CD4-positive, CD25-positive, alpha-beta regulatory T cell (primary cell): ENCODE data around the gene KLRC4. TPM values are rescaled to one million over a fixed set of nuclear protein-coding genes. Genes with fewer than 3 reads are reported as not detected.

Source experiments
- ATAC-seq, 2 donors: fragments of 150-1000 bp; cut with Tn5 transposase; one replicate each; pipeline ENCODE4 v1.10.0; 2021; ENCODE audit warnings: low read depth in 2 of 2, moderate number of reproducible peaks in 2 of 2, moderate library complexity in 1 of 2
- DNase-seq, 3 donors: peaks; one replicate each; pipeline versions ENCODE4 v3.0.0 to v3.0.0-alpha.2; 2012 to 2022; ENCODE audit warnings: mixed read lengths in 1 of 3
- H3K27ac ChIP-seq: one replicate; pipeline ENCODE4 v1.7.0; 2013; ENCODE audit warnings: mild to moderate bottlenecking, low read length; ENCODE audit not compliant: insufficient read depth, poor library complexity, severe bottlenecking
- H3K27me3 ChIP-seq: one replicate; pipeline ENCODE4 v1.7.0; 2013; ENCODE audit warnings: low read length; ENCODE audit not compliant: control insufficient read depth, insufficient read depth
- H3K36me3 ChIP-seq: one replicate; pipeline ENCODE4 v1.7.0; 2013; ENCODE audit warnings: mild to moderate bottlenecking, low read length, moderate library complexity; ENCODE audit not compliant: control insufficient read depth, insufficient read depth
- H3K4me1 ChIP-seq: 2 replicates; pipeline ENCODE4 v1.7.0; 2013; ENCODE audit warnings: mild to moderate bottlenecking, low read length; ENCODE audit not compliant: insufficient read depth, control insufficient read depth, poor library complexity, severe bottlenecking
- H3K4me3 ChIP-seq: one replicate; pipeline ENCODE4 v1.7.0; 2013; ENCODE audit warnings: low read depth, mild to moderate bottlenecking, low read length, moderate library complexity
- H3K9me3 ChIP-seq, 2 experiments: 1 replicate in 1 of 2; 2 replicates in 1 of 2; pipeline ENCODE4 v1.7.0; 2013; ENCODE audit warnings: low read length in 2 of 2, mild to moderate bottlenecking in 1 of 2, moderate library complexity in 1 of 2; ENCODE audit not compliant: control insufficient read depth in 2 of 2
- H3K27ac Mint-ChIP-seq, 3 donors: one replicate each; pipeline ENCODE4 v1.8.0; 2020 to 2022; ENCODE audit warnings: mild to moderate bottlenecking in 3 of 3, mixed read lengths in 3 of 3, moderate library complexity in 2 of 3
- H3K27me3 Mint-ChIP-seq: one replicate; pipeline ENCODE4 v1.8.0; 2022; ENCODE audit warnings: mild to moderate bottlenecking, mixed read lengths
- H3K36me3 Mint-ChIP-seq: one replicate; pipeline ENCODE4 v1.8.0; 2020; ENCODE audit warnings: mixed read lengths
- H3K4me1 Mint-ChIP-seq, 4 donors: one replicate each; pipeline ENCODE4 v1.8.0; 2020 to 2022; ENCODE audit warnings: mixed read lengths in 4 of 4, mild to moderate bottlenecking in 1 of 4
- H3K4me3 Mint-ChIP-seq, 4 donors: one replicate each; pipeline ENCODE4 v1.8.0; 2020 to 2022; ENCODE audit warnings: mild to moderate bottlenecking in 4 of 4, mixed read lengths in 4 of 4, moderate library complexity in 3 of 4
- H3K9me3 Mint-ChIP-seq, 7 donors: one replicate each; pipeline ENCODE4 v1.8.0; 2020 to 2022; ENCODE audit warnings: mixed read lengths in 7 of 7, mild to moderate bottlenecking in 3 of 7, moderate library complexity in 2 of 7
- polyA plus RNA-seq, 4 donors: library from polyadenylated mRNA; unstranded; fragments of 300-500 nt; fragmentation: Illumina TruSeq; gene quantifications; one replicate each; pipeline ENCODE4 v1.2.3, GENCODE V29; 2021
- total RNA-seq: library from RNA; stranded (reverse); gene quantifications from one replicate; pipeline ENCODE4 v1.2.3, GENCODE V29; 2022

KLRC4 gene
- total and polyA plus RNA-seq, 5 donors from 2014 or later, result not detected

- H3K27me3 ChIP-seq, result peaks cover 4% of the 10 kb centered on the region
- peak overlapping the region; percentile 99 for H3K4me3 ChIP-seq
- H3K36me3 ChIP-seq, result no peaks in the 10 kb centered on the region
- no peak for DNase-seq
- peaks cover 0 to 2% (median under 1%) of the 10 kb centered on the region in 4 donors for H3K4me1 Mint-ChIP-seq
- peaks cover 0 to 4% (median 0%) of the 10 kb centered on the region in 7 donors for H3K9me3 Mint-ChIP-seq
- no peak for ATAC-seq
- peak overlapping the region; percentile 74 for H3K27ac ChIP-seq
- peaks cover 8% of the 10 kb centered on the region for H3K27me3 Mint-ChIP-seq
- H3K4me3 Mint-ChIP-seq, result no peak overlapping the region
- peaks cover 4% of the 10 kb centered on the region for H3K36me3 Mint-ChIP-seq
- no peaks in the 10 kb centered on the region for H3K9me3 ChIP-seq
- peaks cover 10% of the 10 kb centered on the region for H3K4me1 ChIP-seq
- H3K27ac Mint-ChIP-seq, result no peak overlapping the region
Measured at GRCh38 chr12:10365696-10366405, 43.7 kb downstream of the KLRC4 start.

GRCh38 chr12:10364815-10365622, 44.5 kb downstream of the KLRC4 start:
- H3K27ac Mint-ChIP-seq, result no peak overlapping the region
- peak; percentile 45 to 89 (median 78) for DNase-seq
- H3K4me3 Mint-ChIP-seq, result no peak overlapping the region
- Histone ChIP-seq H3K36me3 (no peaks in the 10 kb centered on the region), H3K27ac (peak overlapping the region; percentile 74), H3K4me1 (peaks cover 10% of the 10 kb centered on the region), H3K27me3 (no peaks in the 10 kb centered on the region), H3K4me3 (peak overlapping the region; percentile 99), H3K9me3 (no peaks in the 10 kb centered on the region)
- ATAC-seq, result peak; percentile 82 to 84
- peaks cover 0 to 2% (median under 1%) of the 10 kb centered on the region in 4 donors for H3K4me1 Mint-ChIP-seq
- peaks cover 4% of the 10 kb centered on the region for H3K36me3 Mint-ChIP-seq
- H3K27me3 Mint-ChIP-seq, result peaks cover 8% of the 10 kb centered on the region
- peaks cover 0 to 4% (median 0%) of the 10 kb centered on the region in 7 donors for H3K9me3 Mint-ChIP-seq

GRCh38 chr12:10363914-10364814, 45.4 kb downstream of the KLRC4 start:
- Mint-ChIP-seq H3K27ac (no peak overlapping the region), H3K27me3 (peaks cover 9% of the 10 kb centered on the region), H3K9me3 (peaks cover 0 to 4% (median 0%) of the 10 kb centered on the region in 7 donors), H3K4me1 (peaks cover 0 to 2% (median under 1%) of the 10 kb centered on the region in 4 donors), H3K4me3 (no peak overlapping the region), H3K36me3 (peaks cover 4% of the 10 kb centered on the region)
- H3K9me3 ChIP-seq, result no peaks in the 10 kb centered on the region
- H3K27ac ChIP-seq, result peak overlapping the region; percentile 74
- peak in 1 of 3 donors; percentile 45 for DNase-seq
- H3K36me3 ChIP-seq, result no peaks in the 10 kb centered on the region
- peak overlapping the region; percentile 99 for H3K4me3 ChIP-seq
- peak; percentile 36 to 52 for ATAC-seq
- no peaks in the 10 kb centered on the region for H3K27me3 ChIP-seq
- peaks cover 10% of the 10 kb centered on the region for H3K4me1 ChIP-seq

- Mint-ChIP-seq H3K27me3 (peaks cover 11% of the 10 kb centered on the region), H3K4me3 (no peak overlapping the region), H3K9me3 (peaks cover 0 to 4% (median 0%) of the 10 kb centered on the region in 7 donors), H3K36me3 (peaks cover 4% of the 10 kb centered on the region), H3K27ac (no peak overlapping the region), H3K4me1 (peaks cover 0 to 2% (median 0%) of the 10 kb centered on the region in 4 donors)
- DNase-seq, result no peak
- Histone ChIP-seq H3K4me1 (peaks cover 10% of the 10 kb centered on the region), H3K27me3 (no peaks in the 10 kb centered on the region), H3K9me3 (no peaks in the 10 kb centered on the region), H3K36me3 (no peaks in the 10 kb centered on the region), H3K4me3 (no peak overlapping the region), H3K27ac (no peak overlapping the region)
- ATAC-seq, result no peak
Measured at GRCh38 chr12:10363658-10363913, 46.0 kb downstream of the KLRC4 start.

GRCh38 chr12:10362828-10363657, 46.5 kb downstream of the KLRC4 start:
- H3K4me1 ChIP-seq, result peaks cover 10% of the 10 kb centered on the region
- peak overlapping the region in 3 of 4 donors; percentile 10 to 29 (median 29) for H3K4me3 Mint-ChIP-seq
- no peak overlapping the region for H3K27ac ChIP-seq
- H3K9me3 ChIP-seq, result no peaks in the 10 kb centered on the region
- ATAC-seq (no peak), DNase-seq (no peak)
- H3K36me3 Mint-ChIP-seq, result peaks cover 2% of the 10 kb centered on the region
- H3K9me3 Mint-ChIP-seq, result peaks cover 0 to 2% (median 0%) of the 10 kb centered on the region in 7 donors
- peaks cover 11% of the 10 kb centered on the region for H3K27me3 Mint-ChIP-seq
- no peaks in the 10 kb centered on the region for H3K36me3 ChIP-seq
- H3K27me3 ChIP-seq, result no peaks in the 10 kb centered on the region
- H3K4me3 ChIP-seq, result no peak overlapping the region
- peak overlapping the region; percentile 26 to 67 (median 56) for H3K27ac Mint-ChIP-seq
- H3K4me1 Mint-ChIP-seq, result no peaks in the 10 kb centered on the region

GRCh38 chr12:10362325-10362724, 47.2 kb downstream of the KLRC4 start:
- DNase-seq (no peak), ATAC-seq (no peak)
- Mint-ChIP-seq H3K27me3 (peaks cover 15% of the 10 kb centered on the region), H3K27ac (peak overlapping the region in 1 of 3 donors; percentile 26), H3K9me3 (no peaks in the 10 kb centered on the region), H3K36me3 (no peaks in the 10 kb centered on the region), H3K4me1 (no peaks in the 10 kb centered on the region), H3K4me3 (peak overlapping the region in 1 of 4 donors; percentile 10)
- H3K27ac ChIP-seq, result no peak overlapping the region
- H3K4me1 ChIP-seq, result peaks cover 10% of the 10 kb centered on the region
- no peaks in the 10 kb centered on the region for H3K9me3 ChIP-seq
- H3K27me3 ChIP-seq, result no peaks in the 10 kb centered on the region
- no peaks in the 10 kb centered on the region for H3K36me3 ChIP-seq
- H3K4me3 ChIP-seq, result no peak overlapping the region

- Histone ChIP-seq H3K27ac (no peak overlapping the region), H3K27me3 (no peaks in the 10 kb centered on the region)
Measured at GRCh38 chr12:10361622-10362021, 47.9 kb downstream of the KLRC4 start.

More at GRCh38 chr12:10361622-10362021, 47.9 kb downstream of the KLRC4 start:
- Mint-ChIP-seq H3K36me3 (no peaks in the 10 kb centered on the region), H3K4me3 (peak overlapping the region in 1 of 4 donors; percentile 13), H3K27ac (no peak overlapping the region), H3K9me3 (no peaks in the 10 kb centered on the region), H3K4me1 (no peaks in the 10 kb centered on the region), H3K27me3 (peaks cover 15% of the 10 kb centered on the region)
- H3K4me3 ChIP-seq, result no peak overlapping the region
- no peak for ATAC-seq
- no peaks in the 10 kb centered on the region for H3K9me3 ChIP-seq
- no peaks in the 10 kb centered on the region for H3K36me3 ChIP-seq
- no peak for DNase-seq
- H3K4me1 ChIP-seq, result peaks cover 10% of the 10 kb centered on the region
